HEK293 (cell line): ENCODE results near the gene TMEM106C.
A peak's percentile ranks its signal among the peaks of the same experiment; 100 is the strongest.

ENCODE experiments used
- CTCF ChIA-PET: fragments of 350-600 bp; formaldehyde crosslinking; extraction: SDS; loops from one replicate; lab custom pipeline; 2021; ENCODE audit warnings: antibody characterized with exemption; lab: Yijun Ruan, JAX
- POLR2A ChIA-PET: fragments of 300-600 bp; formaldehyde crosslinking; extraction: SDS; loops from one replicate; lab custom pipeline; 2020; ENCODE audit warnings: antibody characterized with exemption, inconsistent platforms; lab: Yijun Ruan, JAX
- H3K27ac ChIP-seq: fragments of 200-500 bp; sonication (Bioruptor generic); 2 replicates; pipeline ENCODE4 v1.5.1; 2014; ENCODE audit warnings: low read depth, low read length, control low read depth, inconsistent platforms; ENCODE audit errors: extremely low read depth
- H3K36me3 ChIP-seq, 2 experiments: fragments of 200-500 bp in 1 of 2; sonication (Bioruptor generic) in 1 of 2; 1 replicate in 1 of 2; 2 replicates in 1 of 2; pipeline ENCODE4 v1.5.1; 2014 to 2017; ENCODE audit warnings: inconsistent platforms in 2 of 2, low read length in 2 of 2; ENCODE audit not compliant: control insufficient read depth in 2 of 2, insufficient read depth in 1 of 2
- H3K4me1 ChIP-seq: fragments of 200-500 bp; sonication (Bioruptor generic); 2 replicates; pipeline ENCODE4 v1.5.1; 2014; ENCODE audit warnings: mild to moderate bottlenecking, low read length, inconsistent platforms; ENCODE audit not compliant: control insufficient read depth, insufficient read depth
- H3K4me3 ChIP-seq: 2 replicates; pipeline ENCODE4 v1.5.1; 2011; ENCODE audit warnings: low read depth, mild to moderate bottlenecking, control low read depth, low read length, moderate library complexity
- H3K9me3 ChIP-seq: fragments of 200-500 bp; sonication (Bioruptor generic); 2 replicates; pipeline ENCODE4 v1.5.1; 2014; ENCODE audit warnings: low read depth, low read length, inconsistent platforms; ENCODE audit not compliant: control insufficient read depth, insufficient read depth
- EGR2 ChIP-seq: fragments of 450-650 bp; formaldehyde crosslinking; IDR thresholded peaks from 2 replicates; pipeline ENCODE4 v1.5.1; 2016; ENCODE audit warnings: low read depth, missing biosample characterization, missing genetic modification characterization
- SP2 ChIP-seq: fragments of 450-650 bp; formaldehyde crosslinking; IDR thresholded peaks from 2 replicates; pipeline ENCODE4 v1.5.1; 2016; ENCODE audit warnings: missing biosample characterization, missing genetic modification characterization
- TRIM28 ChIP-seq: IDR thresholded peaks from 2 replicates; pipeline ENCODE4 v1.6.1; 2011; ENCODE audit warnings: low read length, control low read depth, borderline replicate concordance
- ZFP41 ChIP-seq: fragments of 450-650 bp; formaldehyde crosslinking; IDR thresholded peaks from 2 replicates; pipeline ENCODE4 v1.5.1; 2016; ENCODE audit warnings: missing biosample characterization, missing genetic modification characterization, borderline replicate concordance
- ZNF133 ChIP-seq: fragments of 450-650 bp; formaldehyde crosslinking; IDR thresholded peaks from 2 replicates; pipeline ENCODE4 v1.5.1; 2016; ENCODE audit warnings: missing biosample characterization, missing genetic modification characterization
- ZNF146 ChIP-seq: fragments of 450-650 bp; formaldehyde crosslinking; IDR thresholded peaks from 2 replicates; pipeline ENCODE4 v1.5.1; 2016; ENCODE audit warnings: missing biosample characterization, missing genetic modification characterization
- ZNF157 ChIP-seq: fragments of 450-650 bp; formaldehyde crosslinking; IDR thresholded peaks from 2 replicates; pipeline ENCODE4 v1.5.1; 2016; ENCODE audit warnings: missing biosample characterization, missing genetic modification characterization
- ZNF248 ChIP-seq: fragments of 450-650 bp; formaldehyde crosslinking; IDR thresholded peaks from 2 replicates; pipeline ENCODE4 v1.5.1; 2017; ENCODE audit warnings: missing biosample characterization, missing genetic modification characterization
- ZNF266 ChIP-seq: fragments of 450-650 bp; formaldehyde crosslinking; IDR thresholded peaks from 2 replicates; pipeline ENCODE4 v1.5.1; 2016; ENCODE audit warnings: missing biosample characterization, missing genetic modification characterization, low read depth
- ZNF341 ChIP-seq: fragments of 450-650 bp; formaldehyde crosslinking; IDR thresholded peaks from 2 replicates; pipeline ENCODE4; 2016; ENCODE audit warnings: low read depth, missing biosample characterization, missing genetic modification characterization
- ZNF433 ChIP-seq: fragments of 450-650 bp; formaldehyde crosslinking; IDR thresholded peaks from 2 replicates; pipeline ENCODE4 v1.5.1; 2016; ENCODE audit warnings: missing biosample characterization, missing genetic modification characterization, low read depth
- ZNF521 ChIP-seq: fragments of 450-650 bp; formaldehyde crosslinking; IDR thresholded peaks from 2 replicates; pipeline ENCODE4 v1.5.1; 2017; ENCODE audit warnings: missing biosample characterization, mild to moderate bottlenecking, missing genetic modification characterization
- ZNF555 ChIP-seq: fragments of 450-650 bp; formaldehyde crosslinking; conservative IDR thresholded peaks from 2 replicates; pipeline ENCODE4 v1.5.1; 2017; ENCODE audit warnings: missing biosample characterization, mild to moderate bottlenecking, missing genetic modification characterization, inconsistent platforms
- ZNF623 ChIP-seq: fragments of 450-650 bp; formaldehyde crosslinking; IDR thresholded peaks from 2 replicates; pipeline ENCODE4 v1.5.1; 2016; ENCODE audit warnings: missing biosample characterization, missing genetic modification characterization
- ZNF670 ChIP-seq: fragments of 450-650 bp; formaldehyde crosslinking; IDR thresholded peaks from 2 replicates; pipeline ENCODE4 v1.5.1; 2016; ENCODE audit warnings: missing biosample characterization, missing genetic modification characterization, low read depth
- ZNF701 ChIP-seq: fragments of 450-650 bp; formaldehyde crosslinking; IDR thresholded peaks from 2 replicates; pipeline ENCODE4 v1.5.1; 2016; ENCODE audit warnings: missing biosample characterization, missing genetic modification characterization
- ZXDB ChIP-seq: fragments of 450-650 bp; formaldehyde crosslinking; IDR thresholded peaks from 2 replicates; pipeline ENCODE4 v1.5.1; 2016; ENCODE audit warnings: missing biosample characterization, missing genetic modification characterization
- TF ChIP-seq, protein P1 (sequence below): fragments of 450-650 bp; formaldehyde crosslinking; IDR thresholded peaks from 2 replicates; pipeline ENCODE4 v1.5.1; 2017; ENCODE audit warnings: missing biosample characterization, missing genetic modification characterization
- TF ChIP-seq, protein P2 (sequence below): fragments of 450-650 bp; formaldehyde crosslinking; IDR thresholded peaks from 2 replicates; pipeline ENCODE4 v1.5.1; 2017; ENCODE audit warnings: missing biosample characterization, missing genetic modification characterization
- TF ChIP-seq, protein P3 (sequence below): fragments of 450-650 bp; formaldehyde crosslinking; IDR thresholded peaks from 2 replicates; pipeline ENCODE4 v1.5.1; 2016; ENCODE audit warnings: missing biosample characterization, missing genetic modification characterization
- TF ChIP-seq, protein P4 (sequence below): sonication (generic); formaldehyde crosslinking; IDR thresholded peaks from 2 replicates; pipeline ENCODE4 v1.8.1; 2022; ENCODE audit warnings: mild to moderate bottlenecking, moderate library complexity, missing genetic modification reagents
- TF ChIP-seq, protein P5 (sequence below): fragments of 450-650 bp; formaldehyde crosslinking; IDR thresholded peaks from 2 replicates; pipeline ENCODE4 v1.5.1; 2017; ENCODE audit warnings: missing biosample characterization, mild to moderate bottlenecking, missing genetic modification characterization, moderate library complexity
- TF ChIP-seq, protein P6 (sequence below): fragments of 450-650 bp; formaldehyde crosslinking; optimal IDR thresholded peaks from 2 replicates; pipeline ENCODE3; 2016; ENCODE audit warnings: missing biosample characterization, mild to moderate bottlenecking, missing genetic modification characterization

The TMEM106C gene

DNA sequence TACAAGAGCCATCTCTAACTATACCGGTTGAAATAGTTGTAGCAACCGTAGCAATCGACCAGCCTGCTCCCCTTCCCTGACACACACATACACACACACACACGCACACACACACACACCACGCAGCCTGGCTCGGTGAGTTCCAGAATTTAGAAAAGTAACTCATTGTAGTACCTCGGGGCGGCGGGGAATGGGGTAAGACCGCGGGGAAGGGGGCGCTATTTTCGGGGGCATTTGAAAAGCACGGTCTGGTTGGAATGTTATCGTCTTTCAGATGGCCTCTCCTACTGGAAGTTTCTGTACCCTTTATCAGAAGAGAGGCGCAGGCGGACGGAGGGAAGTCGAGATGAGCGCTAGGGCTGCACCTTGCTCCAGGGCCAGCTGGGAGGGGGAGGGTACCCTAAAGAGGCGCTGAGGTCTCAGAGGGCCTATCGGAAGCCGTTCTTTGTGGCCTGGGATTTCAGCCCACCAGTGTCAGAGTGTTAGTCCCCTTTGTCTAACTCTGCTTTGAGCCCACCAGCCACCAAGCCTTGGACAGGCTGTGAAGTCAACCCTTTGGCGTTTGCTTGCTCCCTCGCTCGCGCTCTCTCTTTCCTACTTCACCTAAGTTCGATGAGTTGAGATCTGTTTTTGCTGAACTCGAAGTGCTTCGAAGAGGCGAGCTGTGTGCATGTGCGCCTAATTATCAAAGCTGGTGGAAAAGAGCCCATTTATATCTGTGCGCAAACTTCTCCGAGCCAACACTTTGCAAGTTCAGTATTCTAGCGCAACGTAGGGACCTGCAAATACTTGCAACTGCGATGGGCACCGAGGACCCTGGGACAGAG is 40.0 kb downstream of the TMEM106C start:
- peak overlapping the region; percentile 43; the same call in 1 of the 2 replicates for H3K27ac ChIP-seq
- TF ChIP-seq, protein P1, sequence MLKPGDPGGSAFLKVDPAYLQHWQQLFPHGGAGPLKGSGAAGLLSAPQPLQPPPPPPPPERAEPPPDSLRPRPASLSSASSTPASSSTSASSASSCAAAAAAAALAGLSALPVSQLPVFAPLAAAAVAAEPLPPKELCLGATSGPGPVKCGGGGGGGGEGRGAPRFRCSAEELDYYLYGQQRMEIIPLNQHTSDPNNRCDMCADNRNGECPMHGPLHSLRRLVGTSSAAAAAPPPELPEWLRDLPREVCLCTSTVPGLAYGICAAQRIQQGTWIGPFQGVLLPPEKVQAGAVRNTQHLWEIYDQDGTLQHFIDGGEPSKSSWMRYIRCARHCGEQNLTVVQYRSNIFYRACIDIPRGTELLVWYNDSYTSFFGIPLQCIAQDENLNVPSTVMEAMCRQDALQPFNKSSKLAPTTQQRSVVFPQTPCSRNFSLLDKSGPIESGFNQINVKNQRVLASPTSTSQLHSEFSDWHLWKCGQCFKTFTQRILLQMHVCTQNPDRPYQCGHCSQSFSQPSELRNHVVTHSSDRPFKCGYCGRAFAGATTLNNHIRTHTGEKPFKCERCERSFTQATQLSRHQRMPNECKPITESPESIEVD (tag by site-specific recombination), result no peak
- TF ChIP-seq, protein P2, sequence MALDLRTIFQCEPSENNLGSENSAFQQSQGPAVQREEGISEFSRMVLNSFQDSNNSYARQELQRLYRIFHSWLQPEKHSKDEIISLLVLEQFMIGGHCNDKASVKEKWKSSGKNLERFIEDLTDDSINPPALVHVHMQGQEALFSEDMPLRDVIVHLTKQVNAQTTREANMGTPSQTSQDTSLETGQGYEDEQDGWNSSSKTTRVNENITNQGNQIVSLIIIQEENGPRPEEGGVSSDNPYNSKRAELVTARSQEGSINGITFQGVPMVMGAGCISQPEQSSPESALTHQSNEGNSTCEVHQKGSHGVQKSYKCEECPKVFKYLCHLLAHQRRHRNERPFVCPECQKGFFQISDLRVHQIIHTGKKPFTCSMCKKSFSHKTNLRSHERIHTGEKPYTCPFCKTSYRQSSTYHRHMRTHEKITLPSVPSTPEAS (tag by site-specific recombination), result peak; percentile 64
- TF ChIP-seq ZNF670 (tag by site-specific recombination) (no peak), ZNF521 (tag by site-specific recombination) (no peak), ZNF133 (tag by site-specific recombination) (no peak), SP2 (tag by site-specific recombination) (no peak), ZNF157 (tag by site-specific recombination) (no peak), ZXDB (tag by site-specific recombination) (no peak), ZNF248 (tag by site-specific recombination) (0 out of 2 replicates have a peak, but pooled peaks have one; percentile 21), EGR2 (tag by site-specific recombination) (no peak), ZFP41 (tag by site-specific recombination) (no peak), ZNF701 (tag by site-specific recombination) (no peak)
- TF ChIP-seq, protein P3, sequence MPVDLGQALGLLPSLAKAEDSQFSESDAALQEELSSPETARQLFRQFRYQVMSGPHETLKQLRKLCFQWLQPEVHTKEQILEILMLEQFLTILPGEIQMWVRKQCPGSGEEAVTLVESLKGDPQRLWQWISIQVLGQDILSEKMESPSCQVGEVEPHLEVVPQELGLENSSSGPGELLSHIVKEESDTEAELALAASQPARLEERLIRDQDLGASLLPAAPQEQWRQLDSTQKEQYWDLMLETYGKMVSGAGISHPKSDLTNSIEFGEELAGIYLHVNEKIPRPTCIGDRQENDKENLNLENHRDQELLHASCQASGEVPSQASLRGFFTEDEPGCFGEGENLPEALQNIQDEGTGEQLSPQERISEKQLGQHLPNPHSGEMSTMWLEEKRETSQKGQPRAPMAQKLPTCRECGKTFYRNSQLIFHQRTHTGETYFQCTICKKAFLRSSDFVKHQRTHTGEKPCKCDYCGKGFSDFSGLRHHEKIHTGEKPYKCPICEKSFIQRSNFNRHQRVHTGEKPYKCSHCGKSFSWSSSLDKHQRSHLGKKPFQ (tag by site-specific recombination), result no peak
- TF ChIP-seq, all 188 proteins: peak for 2
- CTCF ChIA-PET, result no interaction called here
- Histone ChIP-seq H3K9me3 (no peaks in the 10 kb centered on the region), H3K36me3 (no peaks in the 10 kb centered on the region), H3K4me3 (peak overlapping the region; percentile 37), H3K4me1 (peaks cover 18% of the 10 kb centered on the region)
- POLR2A ChIA-PET, result no interaction called here

DNA sequence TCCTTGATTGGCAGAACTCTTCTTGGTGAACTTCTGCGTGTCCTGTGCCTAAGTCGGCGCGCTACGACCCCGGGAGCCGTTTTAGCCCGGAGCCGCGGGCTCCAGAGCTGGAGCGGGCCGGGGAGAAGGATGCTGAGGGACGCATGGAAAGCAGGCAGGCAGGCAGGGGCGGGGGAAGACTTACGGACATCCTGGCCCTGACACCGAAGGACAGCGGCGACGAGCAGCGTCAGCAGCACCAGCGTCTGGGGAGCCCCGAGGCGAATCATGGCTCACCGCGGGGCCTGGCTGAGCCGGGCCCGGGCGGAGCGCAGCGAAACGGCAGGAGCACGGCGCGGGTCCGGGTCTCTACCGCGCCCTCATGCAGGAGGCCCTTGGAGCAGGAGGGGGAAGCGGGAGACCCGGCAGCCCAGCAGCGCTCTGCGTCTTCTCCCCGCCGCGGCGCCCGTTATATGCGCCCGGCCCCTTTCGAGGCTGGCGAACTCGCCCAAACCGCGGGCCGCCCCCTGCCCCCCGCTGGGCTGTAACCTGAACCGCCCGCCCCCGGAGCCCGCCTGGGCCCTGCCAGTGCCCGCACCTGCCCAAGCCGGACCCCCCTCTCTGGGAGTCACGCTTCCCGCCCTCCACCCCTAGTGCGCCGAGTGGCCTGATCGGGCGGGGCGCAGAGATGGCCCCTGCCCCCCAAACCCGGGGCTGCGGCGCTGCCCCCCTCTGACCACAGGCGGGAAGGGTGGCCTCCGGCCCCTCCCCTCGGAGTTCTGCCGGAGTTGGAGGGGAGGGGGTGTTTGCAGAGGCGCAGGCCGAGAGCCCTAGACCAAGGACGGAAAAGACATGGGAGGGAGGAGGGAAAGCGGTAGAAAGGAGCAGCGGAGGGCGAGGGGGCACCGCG is 40.9 kb downstream of the TMEM106C start, which contains the start of gene COL2A1:
Gene COL2A1 (minus strand): TSS at position 424 of the 889 bp plus-strand sequence. CDS start 155 bp downstream, at position 269.
- Histone ChIP-seq H3K27ac (peak within 1 kb of the TSS; percentile 43; the same call in 1 of the 2 replicates), H3K36me3 (no peaks in the 10 kb centered on the region), H3K4me1 (peaks cover 18% of the 10 kb centered on the region), H3K9me3 (no peaks in the 10 kb centered on the region), H3K4me3 (peak within 1 kb of the TSS; percentile 37)
- CTCF ChIA-PET, result interaction anchor here (0.6 kb wide), 1 partner anchor 289 kb away, joined by 4 read pairs; no protein-coding TSS in a partner anchor
- POLR2A ChIA-PET, result no interaction called here
- TF ChIP-seq TRIM28 (no peak), ZNF341 (peak; percentile 67; the same call in 1 of the 2 replicates), ZNF623 (tag by site-specific recombination) (no peak), ZNF266 (tag by site-specific recombination) (no peak), ZNF146 (tag by site-specific recombination) (no peak), ZNF555 (tag by site-specific recombination) (no peak), ZNF433 (no peak)
- TF ChIP-seq, protein P4, sequence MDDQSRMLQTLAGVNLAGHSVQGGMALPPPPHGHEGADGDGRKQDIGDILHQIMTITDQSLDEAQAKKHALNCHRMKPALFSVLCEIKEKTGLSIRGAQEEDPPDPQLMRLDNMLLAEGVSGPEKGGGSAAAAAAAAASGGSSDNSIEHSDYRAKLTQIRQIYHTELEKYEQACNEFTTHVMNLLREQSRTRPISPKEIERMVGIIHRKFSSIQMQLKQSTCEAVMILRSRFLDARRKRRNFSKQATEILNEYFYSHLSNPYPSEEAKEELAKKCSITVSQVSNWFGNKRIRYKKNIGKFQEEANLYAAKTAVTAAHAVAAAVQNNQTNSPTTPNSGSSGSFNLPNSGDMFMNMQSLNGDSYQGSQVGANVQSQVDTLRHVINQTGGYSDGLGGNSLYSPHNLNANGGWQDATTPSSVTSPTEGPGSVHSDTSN (CRISPR knock-in tag), result no peak
- TF ChIP-seq, protein P5, sequence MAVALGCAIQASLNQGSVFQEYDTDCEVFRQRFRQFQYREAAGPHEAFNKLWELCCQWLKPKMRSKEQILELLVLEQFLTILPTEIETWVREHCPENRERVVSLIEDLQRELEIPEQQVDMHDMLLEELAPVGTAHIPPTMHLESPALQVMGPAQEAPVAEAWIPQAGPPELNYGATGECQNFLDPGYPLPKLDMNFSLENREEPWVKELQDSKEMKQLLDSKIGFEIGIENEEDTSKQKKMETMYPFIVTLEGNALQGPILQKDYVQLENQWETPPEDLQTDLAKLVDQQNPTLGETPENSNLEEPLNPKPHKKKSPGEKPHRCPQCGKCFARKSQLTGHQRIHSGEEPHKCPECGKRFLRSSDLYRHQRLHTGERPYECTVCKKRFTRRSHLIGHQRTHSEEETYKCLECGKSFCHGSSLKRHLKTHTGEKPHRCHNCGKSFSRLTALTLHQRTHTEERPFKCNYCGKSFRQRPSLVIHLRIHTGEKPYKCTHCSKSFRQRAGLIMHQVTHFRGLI (tag by site-specific recombination), result 0 out of 2 replicates have a peak, but pooled peaks have one; percentile 56
- TF ChIP-seq, protein P6, sequence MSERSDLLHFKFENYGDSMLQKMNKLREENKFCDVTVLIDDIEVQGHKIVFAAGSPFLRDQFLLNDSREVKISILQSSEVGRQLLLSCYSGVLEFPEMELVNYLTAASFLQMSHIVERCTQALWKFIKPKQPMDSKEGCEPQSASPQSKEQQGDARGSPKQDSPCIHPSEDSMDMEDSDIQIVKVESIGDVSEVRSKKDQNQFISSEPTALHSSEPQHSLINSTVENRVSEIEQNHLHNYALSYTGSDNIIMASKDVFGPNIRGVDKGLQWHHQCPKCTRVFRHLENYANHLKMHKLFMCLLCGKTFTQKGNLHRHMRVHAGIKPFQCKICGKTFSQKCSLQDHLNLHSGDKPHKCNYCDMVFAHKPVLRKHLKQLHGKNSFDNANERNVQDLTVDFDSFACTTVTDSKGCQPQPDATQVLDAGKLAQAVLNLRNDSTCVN (tag by site-specific recombination), result peak; percentile 58
